ENCODE results near the gene RBM8A. TPM values are rescaled to one million over a fixed set of nuclear protein-coding genes. Genes with fewer than 3 reads are reported as not detected.

Gene RBM8A
- total RNA-seq, 1 donor from 2014 or later = 99.8 TPM

GRCh38 chr1:145884675-145885074, 42.6 kb downstream of the RBM8A start:
- DNase-seq (ENCODE audit: low spot score) = no peak

GRCh38 chr1:145879775-145880174, 47.5 kb downstream of the RBM8A start:
- DNase-seq (ENCODE audit: low spot score) = no peak

GRCh38 chr1:145878724-145879123, 48.6 kb downstream of the RBM8A start:
- DNase-seq (ENCODE audit: low spot score) = no peak

- DNase-seq (ENCODE audit: low spot score) = no peak
Measured at GRCh38 chr1:145877923-145878486, 49.3 kb downstream of the RBM8A start.

- no peak for DNase-seq (ENCODE audit: low spot score)
Measured at GRCh38 chr1:145874646-145875045, 52.6 kb downstream of the RBM8A start.

- DNase-seq (ENCODE audit: low spot score) = peak; percentile 43
Measured at GRCh38 chr1:145871994-145872924, 55.0 kb downstream of the RBM8A start.

Other genes with a start within 250 kb of the RBM8A start
- gene PDZK1, start 220.1 kb downstream of the RBM8A start, total RNA-seq = 111 TPM
- 0.17 TPM for gene CD160, start 208.0 kb downstream of the RBM8A start, total RNA-seq
- 14.2 TPM for gene RNF115, start 103.4 kb downstream of the RBM8A start, total RNA-seq
- gene POLR3C, start 103.3 kb downstream of the RBM8A start, total RNA-seq = 22.4 TPM
- gene NUDT17, start 81.9 kb downstream of the RBM8A start, total RNA-seq = 3.1 TPM
- gene PIAS3, start 68.4 kb downstream of the RBM8A start, total RNA-seq = 36.5 TPM
- 2.7 TPM for gene ANKRD35, start 41.6 kb downstream of the RBM8A start, total RNA-seq
- 3.2 TPM for gene ITGA10, start 17.4 kb downstream of the RBM8A start, total RNA-seq
- 35.1 TPM for gene PEX11B, start 8.8 kb downstream of the RBM8A start, total RNA-seq
- gene LIX1L, start 30.5 kb upstream of the RBM8A start, total RNA-seq = 42.9 TPM
- gene ANKRD34A, start 37.1 kb upstream of the RBM8A start, total RNA-seq = 3.4 TPM
- gene POLR3GL, start 37.2 kb upstream of the RBM8A start, total RNA-seq = 28.3 TPM
- 446 TPM for gene TXNIP, start 69.1 kb upstream of the RBM8A start, total RNA-seq
- gene HJV, start 94.3 kb upstream of the RBM8A start, total RNA-seq = 0.40 TPM
- gene NBPF10, start 217.3 kb upstream of the RBM8A start, total RNA-seq = 3.9 TPM

Data from mucosa of gallbladder (tissue), 1 donor.